GM12873 (cell line): ENCODE measurements around the gene CRACDL.

Source experiments
- TF ChIP-seq, protein P1 (sequence below): IDR thresholded peaks from 2 replicates; pipeline ENCODE4 v1.5.1; 2012; ENCODE audit warnings: low read depth, mild to moderate bottlenecking, moderate library complexity, low read length, control low read depth; ENCODE audit not compliant: insufficient read depth; ENCODE audit errors: missing control alignments

The CRACDL gene

DNA sequence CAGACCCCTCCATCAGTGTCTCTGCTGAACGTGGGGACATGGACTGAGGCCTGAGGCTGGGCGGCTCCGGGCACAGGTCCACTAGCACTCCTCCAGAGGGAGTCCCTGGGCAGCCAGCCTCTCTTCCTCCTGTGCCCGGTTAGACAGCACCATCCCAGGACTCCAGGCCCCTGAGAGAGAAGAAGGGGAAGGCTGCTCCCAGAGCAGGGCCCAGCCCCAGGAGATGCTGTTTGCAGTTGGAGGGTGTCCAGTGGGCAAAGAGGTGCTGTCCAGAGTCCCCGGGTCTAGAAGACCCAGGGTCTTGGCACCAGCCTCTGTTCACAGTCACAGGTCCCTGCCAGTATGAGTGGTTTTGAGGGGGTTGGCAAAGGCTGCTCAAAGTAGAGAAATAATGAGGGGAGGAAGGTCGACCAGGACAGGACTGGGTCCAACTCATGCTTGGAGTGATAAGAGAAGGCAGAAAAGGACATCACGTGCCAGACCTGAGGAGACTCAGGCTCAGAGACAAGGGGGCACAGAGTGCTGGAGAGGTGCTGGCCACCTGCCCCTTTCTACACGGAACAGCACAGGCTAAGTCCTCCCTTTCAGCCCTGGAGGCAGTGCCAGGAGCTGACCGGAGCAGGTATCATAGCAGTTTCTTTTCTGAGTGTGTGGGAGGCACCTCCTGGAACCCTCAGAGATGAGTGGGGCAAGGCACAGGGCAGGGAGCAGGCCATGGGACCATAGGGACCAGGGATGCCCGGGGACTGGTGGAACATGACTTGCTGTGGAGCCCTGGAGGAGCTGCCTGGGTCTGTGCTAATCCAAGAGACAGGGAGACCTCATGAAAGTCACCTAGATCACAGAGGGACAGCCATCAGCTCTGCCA, 21.1 kb downstream of the CRACDL start:
- TF ChIP-seq, protein P1, sequence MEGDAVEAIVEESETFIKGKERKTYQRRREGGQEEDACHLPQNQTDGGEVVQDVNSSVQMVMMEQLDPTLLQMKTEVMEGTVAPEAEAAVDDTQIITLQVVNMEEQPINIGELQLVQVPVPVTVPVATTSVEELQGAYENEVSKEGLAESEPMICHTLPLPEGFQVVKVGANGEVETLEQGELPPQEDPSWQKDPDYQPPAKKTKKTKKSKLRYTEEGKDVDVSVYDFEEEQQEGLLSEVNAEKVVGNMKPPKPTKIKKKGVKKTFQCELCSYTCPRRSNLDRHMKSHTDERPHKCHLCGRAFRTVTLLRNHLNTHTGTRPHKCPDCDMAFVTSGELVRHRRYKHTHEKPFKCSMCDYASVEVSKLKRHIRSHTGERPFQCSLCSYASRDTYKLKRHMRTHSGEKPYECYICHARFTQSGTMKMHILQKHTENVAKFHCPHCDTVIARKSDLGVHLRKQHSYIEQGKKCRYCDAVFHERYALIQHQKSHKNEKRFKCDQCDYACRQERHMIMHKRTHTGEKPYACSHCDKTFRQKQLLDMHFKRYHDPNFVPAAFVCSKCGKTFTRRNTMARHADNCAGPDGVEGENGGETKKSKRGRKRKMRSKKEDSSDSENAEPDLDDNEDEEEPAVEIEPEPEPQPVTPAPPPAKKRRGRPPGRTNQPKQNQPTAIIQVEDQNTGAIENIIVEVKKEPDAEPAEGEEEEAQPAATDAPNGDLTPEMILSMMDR = no peak

DNA sequence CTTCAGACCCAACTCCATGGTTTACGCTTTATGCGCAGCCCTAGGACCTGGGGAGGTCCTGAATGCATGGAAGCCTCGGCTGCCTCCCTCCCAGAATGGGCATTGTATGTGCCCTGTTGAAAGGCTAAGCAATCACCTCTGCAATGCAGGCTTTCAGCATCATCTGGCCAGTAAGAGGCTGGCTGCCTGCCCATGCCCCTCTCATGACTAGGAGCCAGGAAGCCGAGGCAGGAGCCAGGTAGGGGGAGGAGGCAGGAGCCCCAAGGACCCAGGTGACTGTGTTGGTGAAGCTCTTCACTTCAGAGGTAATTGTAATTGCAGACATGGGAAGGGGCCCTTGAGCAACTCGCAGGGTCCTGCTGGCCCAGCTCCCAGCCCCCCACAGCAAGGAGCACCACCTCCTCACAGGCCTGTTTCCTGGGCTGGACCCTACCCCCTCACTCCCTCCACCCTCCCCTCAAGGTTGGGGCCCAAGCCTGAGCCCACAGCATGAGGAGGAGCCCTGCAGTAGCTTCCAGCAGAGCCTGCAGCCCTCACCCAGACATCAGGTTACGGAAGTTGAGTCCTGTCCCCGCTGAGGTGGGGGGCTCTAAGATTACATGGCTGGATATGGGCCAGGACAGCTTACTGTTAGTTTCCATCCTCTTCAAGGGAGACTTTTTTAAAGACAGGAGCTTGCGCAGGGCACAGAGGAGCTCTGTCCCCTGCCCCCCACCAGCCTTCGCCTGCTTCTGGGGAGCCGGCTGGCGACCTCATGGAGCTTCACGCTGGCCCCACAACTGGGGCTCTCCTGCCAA, 21.9 kb downstream of the CRACDL start:
- TF ChIP-seq, protein P1 = no peak

DNA sequence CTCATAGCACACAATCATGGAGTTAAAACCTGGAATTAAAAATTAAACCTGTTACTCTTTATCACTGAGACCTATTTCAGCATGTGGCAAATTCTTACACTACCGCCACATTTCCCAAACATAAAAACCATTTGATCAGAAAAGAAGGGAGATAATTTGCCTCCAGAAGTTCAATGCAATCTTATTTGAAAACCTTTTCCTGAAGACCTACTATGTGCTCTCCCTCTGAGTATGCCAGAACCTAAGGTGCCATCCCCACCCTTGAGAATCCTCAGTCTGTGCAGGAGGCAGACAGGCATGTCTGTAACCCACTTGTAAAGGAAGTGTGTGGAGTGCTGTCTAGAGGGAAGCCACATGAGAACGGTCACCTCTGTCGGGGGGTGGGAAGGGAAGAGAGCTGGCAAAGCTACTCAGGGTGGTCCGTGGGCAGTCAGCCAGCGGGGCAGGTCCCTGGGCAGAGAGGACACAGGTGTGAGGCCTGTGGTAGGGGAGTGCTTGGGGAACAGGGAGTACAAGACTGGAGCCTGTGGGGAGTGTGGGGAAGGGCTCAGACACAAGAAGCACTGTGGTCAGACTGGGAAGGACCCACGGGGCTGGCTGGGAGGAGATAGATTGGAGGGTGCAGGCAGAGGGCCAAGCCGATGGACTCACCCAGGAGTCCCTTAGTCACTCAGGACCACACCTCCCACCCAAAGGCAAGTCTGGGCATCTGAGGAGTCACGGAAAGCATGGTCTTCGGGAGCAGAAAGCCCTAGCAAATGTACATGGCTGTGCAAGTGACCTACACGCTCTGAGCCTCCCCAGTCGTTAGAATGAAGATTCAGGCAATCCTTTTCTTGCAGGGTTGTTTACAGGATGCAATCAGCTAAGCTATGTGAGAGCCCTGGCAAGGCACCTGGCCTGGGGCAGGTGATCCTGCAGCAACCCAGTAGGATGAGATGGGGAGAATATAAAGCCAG, 22.8 kb downstream of the CRACDL start:
- TF ChIP-seq, protein P1 = no peak

DNA sequence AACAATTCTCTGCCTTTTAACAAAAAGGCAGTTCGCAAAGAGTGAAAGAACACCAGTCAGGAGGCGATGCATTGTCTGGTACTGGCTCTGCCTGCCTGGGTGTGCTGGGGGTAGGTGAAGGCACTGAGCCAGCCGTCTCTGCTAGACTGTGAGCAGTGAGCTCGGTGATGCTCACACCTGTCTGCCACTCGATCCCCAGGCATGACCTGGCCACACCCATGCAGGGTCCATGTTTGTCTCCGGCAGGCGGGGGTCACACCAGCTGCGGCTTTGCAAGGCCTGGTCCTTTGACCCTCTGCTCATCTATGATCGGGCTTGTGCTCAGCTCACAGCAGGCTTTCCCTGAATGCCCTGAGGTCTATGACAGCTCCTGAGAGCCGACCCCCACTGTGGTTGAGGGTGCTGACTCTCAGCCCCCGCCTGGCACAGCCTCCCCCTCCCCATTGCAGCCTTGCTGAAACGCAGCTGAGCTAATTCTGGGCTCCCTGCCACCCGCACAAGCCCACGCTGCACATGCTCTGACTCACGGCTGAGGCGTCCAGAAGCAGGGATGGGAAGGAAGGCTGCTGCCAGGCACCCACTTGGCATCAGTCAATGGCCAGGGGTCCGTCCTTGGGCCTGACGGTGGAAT, 23.7 kb downstream of the CRACDL start:
- TF ChIP-seq, protein P1 = no peak

DNA sequence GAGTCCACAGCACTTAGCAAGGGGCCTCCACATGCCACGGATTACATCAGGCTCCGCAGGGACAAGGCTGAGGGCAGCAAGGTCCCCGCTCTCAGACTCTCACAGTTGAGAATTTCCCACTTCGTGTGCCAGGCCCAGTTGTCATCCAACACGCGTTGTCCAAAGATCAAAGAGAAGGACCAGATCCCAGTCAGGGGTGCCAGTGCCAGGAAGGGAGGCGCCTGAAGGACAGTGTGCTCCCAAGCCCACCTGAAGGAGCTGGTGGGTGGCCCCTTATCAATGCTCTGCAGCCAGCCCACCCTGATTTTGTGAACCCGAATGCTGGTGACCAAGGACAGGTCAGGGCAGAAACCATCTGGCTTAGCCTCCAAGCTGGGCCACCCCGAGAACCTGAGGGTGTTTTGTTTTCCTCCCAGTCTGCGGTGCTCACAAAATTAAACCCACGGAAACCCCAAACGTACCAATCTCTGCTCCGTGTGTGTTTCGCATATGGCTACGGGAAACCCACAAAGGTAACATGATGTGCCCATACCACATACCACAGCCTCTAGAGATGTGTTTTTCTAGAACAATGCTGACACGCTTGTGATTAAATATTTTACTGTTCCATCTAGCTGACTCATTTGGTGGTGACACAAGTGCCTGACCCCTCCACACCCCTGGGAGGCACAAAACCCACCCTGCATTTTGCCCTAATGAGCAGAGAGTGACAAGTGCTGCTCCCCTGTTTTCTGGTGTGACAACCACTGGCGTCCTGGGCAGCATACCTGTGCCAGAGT, 24.5 kb downstream of the CRACDL start:
- TF ChIP-seq, protein P1 = no peak

DNA sequence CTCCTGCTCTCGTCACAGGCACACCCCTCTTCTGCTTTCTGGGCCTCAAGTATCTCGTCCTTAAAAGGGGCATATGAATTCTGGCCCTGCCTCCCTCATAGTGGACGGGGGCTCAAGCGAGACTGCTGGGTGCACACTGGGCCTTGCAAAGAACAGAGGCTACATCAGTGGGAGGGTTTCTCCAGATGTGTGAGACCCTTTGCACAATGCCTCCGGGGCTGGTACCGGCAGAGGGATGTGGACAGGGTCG, 25.0 kb downstream of the CRACDL start:
- TF ChIP-seq, protein P1 = no peak
